GM12878 (cell line): Measurements from ENCODE around the gene DTD1. TPM values are rescaled to one million over a fixed set of nuclear protein-coding genes. Genes with fewer than 3 reads are reported as not detected.

Experiments
- BRCA1 ChIP-seq: IDR thresholded peaks from 2 replicates; pipeline ENCODE4 v1.6.1; 2011; ENCODE audit warnings: low read depth, low read length, improper control_type of control experiment
- CHD1 ChIP-seq: IDR thresholded peaks from 2 replicates; pipeline ENCODE4 v1.6.1; 2012; ENCODE audit warnings: low read depth, low read length, improper control_type of control experiment
- EP300 ChIP-seq, 2 experiments: fragments of 150-350 bp in 1 of 2; IDR thresholded peaks; 2 replicates each; pipeline ENCODE4 v1.6.1; 2011 to 2012; ENCODE audit warnings: low read depth in 2 of 2, low read length in 2 of 2, borderline replicate concordance in 1 of 2, improper control_type of control experiment in 1 of 2, inconsistent platforms in 1 of 2; ENCODE audit not compliant: control insufficient read depth in 1 of 2
- HSF1 ChIP-seq: fragments of 150-350 bp; IDR thresholded peaks from 2 replicates; pipeline ENCODE4 v1.6.1; 2014; ENCODE audit warnings: mild to moderate bottlenecking, low read depth, low read length
- IKZF1 ChIP-seq: fragments of 450-650 bp; conservative IDR thresholded peaks from 2 replicates; pipeline ENCODE4 v1.6.1; 2017; ENCODE audit warnings: antibody characterized with exemption, mild to moderate bottlenecking
- IRF3 ChIP-seq: fragments of 450-650 bp; IDR thresholded peaks from 2 replicates; pipeline ENCODE4 v1.6.1; 2014; ENCODE audit warnings: mild to moderate bottlenecking
- IRF5 ChIP-seq: fragments of 450-650 bp; IDR thresholded peaks from 2 replicates; pipeline ENCODE4 v1.6.1; 2017; ENCODE audit warnings: borderline replicate concordance
- MXI1 ChIP-seq: fragments of 150-350 bp; IDR thresholded peaks from 2 replicates; pipeline ENCODE4 v1.6.1; 2011; ENCODE audit warnings: low read depth, mild to moderate bottlenecking, inconsistent platforms, low read length, improper control_type of control experiment
- NFXL1 ChIP-seq: fragments of 450-650 bp; IDR thresholded peaks from 2 replicates; pipeline ENCODE4 v1.6.1; 2017; ENCODE audit warnings: antibody characterized with exemption, mild to moderate bottlenecking, borderline replicate concordance
- RAD51 ChIP-seq: fragments of 450-650 bp; IDR thresholded peaks from 2 replicates; pipeline ENCODE4 v1.6.1; 2016; ENCODE audit warnings: moderate library complexity, mild to moderate bottlenecking, inconsistent platforms
- SKIL ChIP-seq: fragments of 450-650 bp; IDR thresholded peaks from 2 replicates; pipeline ENCODE4 v1.6.1; 2017; ENCODE audit warnings: mild to moderate bottlenecking, low read depth, inconsistent platforms; ENCODE audit not compliant: poor library complexity, severe bottlenecking
- SMC3 ChIP-seq: IDR thresholded peaks from 2 replicates; pipeline ENCODE4 v1.6.1; 2011; ENCODE audit warnings: low read length, improper control_type of control experiment, borderline replicate concordance
- ZNF207 ChIP-seq: fragments of 450-650 bp; IDR thresholded peaks from 2 replicates; pipeline ENCODE4 v1.6.1; 2014; ENCODE audit warnings: antibody characterized with exemption, mild to moderate bottlenecking, borderline replicate concordance
- ZNF384 ChIP-seq: IDR thresholded peaks from 2 replicates; pipeline ENCODE4 v1.6.1; 2012; ENCODE audit warnings: low read depth, mild to moderate bottlenecking, low read length, improper control_type of control experiment, borderline replicate concordance
- polyA plus RNA-seq, 11 experiments: library from polyadenylated mRNA; depleted of rRNA in 4 of 11; unstranded in 6 of 11; stranded (reverse) in 5 of 11; fragments of >200 nt; fragmentation: Nextera tagmentation in 4 of 11; fragmentation: Illumina TruSeq in 1 of 11; extraction: Ambion mirVana in 4 of 11; extraction: Trizol in 1 of 11; gene quantifications; 1 replicate in 1 of 11; 2 replicates in 10 of 11; pipeline versions ENCODE4 v1.2.1 to v1.2.3, GENCODE V29; 2011 to 2016; ENCODE audit warnings: inconsistent platforms in 2 of 11, missing spikeins in 2 of 11, low read depth in 1 of 11
- total RNA-seq, 4 experiments: library from RNA; depleted of rRNA in 3 of 4; stranded (reverse); fragments of >200 nt in 3 of 4; fragmentation: Illumina TruSeq in 1 of 4; extraction: Trizol in 1 of 4; gene quantifications; 2 replicates each; pipeline versions ENCODE4 v1.2.1 to v1.2.3, GENCODE V29; 2013 to 2021

DTD1 gene
- total and polyA plus RNA-seq, 10 of the 15 experiments (the other 5 are each of a cell fraction or from before 2014, with no cell fraction given): 24.3 to 99.8 (median 63.3) TPM

GRCh38 chr20:18587665-18588573 is at the start of gene DTD1 (continued):
- no peak for TF ChIP-seq SKIL
- peak; percentile 81 for TF ChIP-seq IKZF1
- no peak for TF ChIP-seq IRF5
- TF ChIP-seq SMC3: peak; percentile 22; the same call in 1 of the 2 replicates
- no peak for TF ChIP-seq EP300 (IDR thresholded peaks at IDR 0.05; ENCODE audit: borderline replicate concordance in 1 of 2, control insufficient read depth in 1 of 2, low read depth in 2 of 2, low read length in 2 of 2)
- no peak for TF ChIP-seq MXI1
- TF ChIP-seq ZNF384: no peak
- no peak for TF ChIP-seq BRCA1
- no peak for TF ChIP-seq HSF1
- TF ChIP-seq ZNF207: peak; percentile 86; the same call in 1 of the 2 replicates
- TF ChIP-seq IRF3: no peak
- 0 out of 2 replicates have a peak, but pooled peaks have one; percentile 70 for TF ChIP-seq NFXL1
- no peak for TF ChIP-seq RAD51
- no peak for TF ChIP-seq CHD1
